ENCODE measurements around the gene PGA4.

PGA4 gene

DNA sequence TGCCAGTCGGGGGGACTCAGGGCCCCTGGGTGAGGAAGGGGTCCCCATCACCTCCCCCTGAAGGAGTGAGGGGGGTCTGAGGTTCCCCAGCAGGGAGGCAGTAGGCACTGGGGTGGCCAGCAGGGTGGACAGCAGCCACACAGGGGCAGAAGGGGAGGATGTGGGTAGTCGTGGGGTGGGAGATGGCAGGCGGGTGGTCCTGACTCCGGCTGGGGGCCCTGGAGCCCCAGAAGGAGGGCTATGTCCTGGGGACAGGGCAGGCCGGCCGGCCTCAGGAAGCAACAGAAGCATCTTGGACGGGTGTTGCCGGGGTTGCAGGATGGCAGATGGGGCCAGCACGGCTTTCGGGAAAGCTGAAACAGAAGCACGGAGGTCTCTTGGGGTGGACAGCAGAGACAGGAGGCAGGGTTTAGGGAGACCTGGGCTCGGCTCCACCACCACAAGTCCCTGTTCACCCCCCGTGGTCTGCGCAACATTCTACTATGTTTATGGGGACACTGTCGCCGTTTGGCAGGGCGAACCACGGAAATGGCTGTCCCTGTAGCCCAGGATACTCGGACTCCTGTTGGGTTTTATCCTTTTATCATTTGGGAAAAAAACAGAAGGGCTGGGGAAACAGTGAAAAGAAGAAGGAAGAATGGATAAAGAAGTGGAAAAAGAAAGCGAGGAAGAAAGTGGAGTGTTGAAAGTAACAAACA is 58.9 kb downstream of the PGA4 start:
- no peak overlapping the region for H3K9ac ChIP-seq (ENCODE audit: low read depth, low read length)
- H3K4me3 ChIP-seq (ENCODE audit: low read depth, low read length): no peak overlapping the region
- H3K36me3 ChIP-seq (ENCODE audit: control insufficient read depth, insufficient read depth, low read length): peaks cover 55% of the 10 kb centered on the region
- no peaks in the 10 kb centered on the region for H3K9me3 ChIP-seq (ENCODE audit: control insufficient read depth, insufficient read depth, low read length)
- H3K27ac ChIP-seq (ENCODE audit: low read depth, low read length): no peak overlapping the region
- H3K4me1 ChIP-seq (ENCODE audit: control insufficient read depth, insufficient read depth, low read length): peaks cover 19% of the 10 kb centered on the region
- H3K27me3 ChIP-seq (ENCODE audit: control insufficient read depth, insufficient read depth, low read length): no peaks in the 10 kb centered on the region
